ENCODE results near the gene DAW1. TPM values are rescaled to one million over a fixed set of nuclear protein-coding genes. Genes with fewer than 3 reads are reported as not detected.
"Not testable (repeated sequence)": the region's sequence is repeated elsewhere in the genome, so short reads cannot be mapped to it uniquely, and the experiment has no call there.

Gene DAW1
- total RNA-seq, 4 donors from 2014 or later, result 0.30 to 0.59 TPM; not detected in 2

GRCh38 chr2:227834916-227835650, 36.3 kb upstream of the DAW1 start:
- Histone ChIP-seq H3K4me3 (no peak overlapping the region), H3K36me3 (no peaks in the 10 kb centered on the region), H3K27me3 (no peaks in the 10 kb centered on the region), H3K4me1 (no peaks in the 10 kb centered on the region), H3K9me3 (peaks cover 0 to 10% (median 0%) of the 10 kb centered on the region in 4 donors), H3K27ac (no peak overlapping the region)
- TF ChIP-seq EP300 (IDR thresholded peaks at IDR 0.05), result no peak
- TF ChIP-seq POLR2A (IDR thresholded peaks at IDR 0.05), result no peak
- TF ChIP-seq CTCF (IDR thresholded peaks at IDR 0.05), result no peak
- WGBS, 2 donors, result 82 to 87% methylated on average over 5 of the region's 5 CpGs
- no peak for DNase-seq (ENCODE audit: low spot score in 2 of 2)

- DNase-seq (ENCODE audit: low spot score in 2 of 2); H3K4me3 ChIP-seq; H3K4me1 ChIP-seq; H3K27ac ChIP-seq; H3K27me3 ChIP-seq; H3K36me3 ChIP-seq: not testable (repeated sequence)
- WGBS, 2 donors, result 64 to 71% methylated on average over 7 of the region's 7 CpGs
- TF ChIP-seq EP300 (IDR thresholded peaks at IDR 0.05), result peak in 1 of 2 donors; percentile 19
- peaks cover 0 to 10% (median 0%) of the 10 kb centered on the region in 4 donors for H3K9me3 ChIP-seq
Observed at GRCh38 chr2:227839339-227840129, 31.9 kb upstream of the DAW1 start.

GRCh38 chr2:227846831-227847230, 24.6 kb upstream of the DAW1 start:
- Histone ChIP-seq H3K4me3 (no peak overlapping the region), H3K9me3 (no peaks in the 10 kb centered on the region), H3K27me3 (no peaks in the 10 kb centered on the region), H3K27ac (no peak overlapping the region), H3K4me1 (peaks cover 0 to 8% (median 0%) of the 10 kb centered on the region in 4 donors), H3K36me3 (no peaks in the 10 kb centered on the region)
- no peak for TF ChIP-seq EP300 (IDR thresholded peaks at IDR 0.05)
- no peak for TF ChIP-seq CTCF (IDR thresholded peaks at IDR 0.05)
- TF ChIP-seq POLR2A (IDR thresholded peaks at IDR 0.05), result no peak
- DNase-seq (ENCODE audit: low spot score in 2 of 2), result no peak
- 69 to 75% methylated on average over 1 of the region's 1 CpG for WGBS, 2 donors

GRCh38 chr2:227848146-227848545, 23.3 kb upstream of the DAW1 start:
- no peak overlapping the region for H3K4me3 ChIP-seq
- no peak for TF ChIP-seq CTCF (IDR thresholded peaks at IDR 0.05)
- no peak for TF ChIP-seq POLR2A (IDR thresholded peaks at IDR 0.05)
- no peak for TF ChIP-seq EP300 (IDR thresholded peaks at IDR 0.05)
- H3K9me3 ChIP-seq, result no peaks in the 10 kb centered on the region
- no peak for DNase-seq (ENCODE audit: low spot score in 2 of 2)
- WGBS, 2 donors, result 39 to 44% methylated on average over 3 of the region's 3 CpGs
- H3K27me3 ChIP-seq, result no peaks in the 10 kb centered on the region
- H3K27ac ChIP-seq, result peak overlapping the region in 1 of 4 donors; percentile 34
- no peaks in the 10 kb centered on the region for H3K36me3 ChIP-seq
- peaks cover 0 to 8% (median 0%) of the 10 kb centered on the region in 4 donors for H3K4me1 ChIP-seq

GRCh38 chr2:227848586-227848985, 22.8 kb upstream of the DAW1 start:
- DNase-seq (ENCODE audit: low spot score in 2 of 2), result no peak
- peaks cover 0 to 12% (median 0%) of the 10 kb centered on the region in 4 donors for H3K4me1 ChIP-seq
- TF ChIP-seq EP300 (IDR thresholded peaks at IDR 0.05), result no peak
- no peak for TF ChIP-seq CTCF (IDR thresholded peaks at IDR 0.05)
- TF ChIP-seq POLR2A (IDR thresholded peaks at IDR 0.05), result no peak

More at GRCh38 chr2:227848586-227848985, 22.8 kb upstream of the DAW1 start:
- H3K36me3 ChIP-seq, result no peaks in the 10 kb centered on the region
- no peak overlapping the region for H3K4me3 ChIP-seq
- WGBS, 2 donors, result 69 to 77% methylated on average over 4 of the region's 4 CpGs
- peak overlapping the region in 1 of 4 donors; percentile 34 for H3K27ac ChIP-seq
- no peaks in the 10 kb centered on the region for H3K9me3 ChIP-seq
- H3K27me3 ChIP-seq, result no peaks in the 10 kb centered on the region

Data from tibial nerve (tissue), 4 donors.